SK-N-SH treated with all-trans-retinoic acid at 6 μM for 48 hours (cell line): Measurements from ENCODE around the gene TRIM44.
"Not testable (repeated sequence)": the region's sequence is repeated elsewhere in the genome, so short reads cannot be mapped to it uniquely, and the experiment has no call there.

Source experiments
- CSDC2 ChIP-seq: fragments of 250-450 bp; sonication (Bioruptor Pico); IDR thresholded peaks from 2 replicates; pipeline ENCODE4 v1.5.0; 2020; ENCODE audit warnings: mild to moderate bottlenecking, moderate library complexity
- CSRNP3 ChIP-seq: fragments of 250-450 bp; sonication (Bioruptor Pico); IDR thresholded peaks from 2 replicates; pipeline ENCODE4 v1.5.1; 2021; ENCODE audit warnings: mild to moderate bottlenecking, moderate library complexity
- ESRRG ChIP-seq: fragments of 250-450 bp; sonication (Bioruptor Pico); IDR thresholded peaks from 2 replicates; pipeline ENCODE4 v1.6.1; 2021; ENCODE audit warnings: mild to moderate bottlenecking
- TSHZ2 ChIP-seq: fragments of 250-450 bp; sonication (Bioruptor Pico); IDR thresholded peaks from 2 replicates; pipeline ENCODE4 v1.5.0; 2020; ENCODE audit warnings: mild to moderate bottlenecking, moderate library complexity
- ZC3H10 ChIP-seq: fragments of 250-450 bp; sonication (Bioruptor Pico); IDR thresholded peaks from 2 replicates; pipeline ENCODE4 v1.5.1; 2021; ENCODE audit warnings: mild to moderate bottlenecking, moderate library complexity
- ZNF8 ChIP-seq: fragments of 450-650 bp; formaldehyde crosslinking; IDR thresholded peaks from 2 replicates; pipeline ENCODE4 v1.5.0; 2020; ENCODE audit warnings: mild to moderate bottlenecking, moderate library complexity

GRCh38 chr11:35778943-35779342 lies 116.4 kb downstream of the TRIM44 start:
- TF ChIP-seq ZNF8; TSHZ2 (CRISPR knock-in tag); CSRNP3 (CRISPR knock-in tag); CSDC2 (CRISPR knock-in tag); ZC3H10 (CRISPR knock-in tag); ESRRG (CRISPR knock-in tag): not testable (repeated sequence)
